GM12891 (cell line): ENCODE measurements around the gene CLEC2B.

ENCODE experiments used
- PAX5 ChIP-seq: IDR thresholded peaks from 2 replicates; pipeline ENCODE4 v1.6.1; 2011; ENCODE audit warnings: low read length, moderate library complexity, mild to moderate bottlenecking; ENCODE audit not compliant: insufficient read depth, severe bottlenecking
- POLR2A ChIP-seq: IDR thresholded peaks from 2 replicates; pipeline ENCODE4 v1.6.1; 2011; ENCODE audit warnings: low read depth, low read length, control low read depth
- POLR2AphosphoS5 ChIP-seq: IDR thresholded peaks from 2 replicates; pipeline ENCODE4 v1.6.1; 2011; ENCODE audit warnings: low read depth, low read length, control low read depth
- POU2F2 ChIP-seq: IDR thresholded peaks from 2 replicates; pipeline ENCODE4 v1.6.1; 2011; ENCODE audit warnings: low read depth, mild to moderate bottlenecking, control low read depth, low read length, moderate library complexity
- SPI1 ChIP-seq: IDR thresholded peaks from 2 replicates; pipeline ENCODE4 v1.6.1; 2011; ENCODE audit warnings: low read depth, low read length, control low read depth
- TAF1 ChIP-seq: IDR thresholded peaks from 2 replicates; pipeline ENCODE4 v1.6.1; 2011; ENCODE audit warnings: low read depth, low read length, control low read depth

DNA sequence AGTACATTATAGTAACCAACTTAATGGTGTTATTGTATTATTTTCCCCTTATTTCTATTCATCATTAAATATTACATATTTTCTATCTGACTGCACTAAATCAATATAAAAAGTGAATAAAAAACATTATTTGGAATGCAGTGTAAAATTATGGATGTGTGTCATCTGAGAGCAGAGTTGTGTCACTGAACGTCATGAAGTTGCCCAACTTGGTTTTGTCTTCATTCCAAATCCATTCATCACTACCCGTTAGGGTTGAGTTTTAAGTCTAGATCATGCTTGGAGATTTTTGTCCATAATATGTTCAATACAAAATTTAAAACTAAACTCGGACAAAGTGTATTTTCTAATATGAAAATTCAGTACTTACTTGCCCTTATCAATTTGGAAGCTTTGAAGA lies 25.7 kb downstream of the CLEC2B start:
- no peak for TF ChIP-seq POLR2A
- no peak for TF ChIP-seq POLR2AphosphoS5
- TF ChIP-seq TAF1, result no peak
- no peak for TF ChIP-seq PAX5
- TF ChIP-seq POU2F2, result no peak
- no peak for TF ChIP-seq SPI1
